Measurements from ENCODE around the gene TRIM17. TPM values are rescaled to one million over a fixed set of nuclear protein-coding genes. Genes with fewer than 3 reads are reported as not detected.

Gene TRIM17
- total and polyA plus RNA-seq, 2 of the 8 experiments (the other 6 are each of a cell fraction or from before 2014, with no cell fraction given) = 1.1 to 2.2 TPM

GRCh38 chr1:228410671-228411070 is 6.0 kb downstream of the TRIM17 start:
- no peak overlapping the region for H3K23ac ChIP-seq (ENCODE audit: insufficient read length)
- H3K4me2 ChIP-seq (ENCODE audit: insufficient read depth in 1 of 2, low read depth in 2 of 2, low read length in 2 of 2) = no peak overlapping the region
- H4K5ac ChIP-seq (ENCODE audit: insufficient read length, low read depth, low read length) = no peak overlapping the region
- no peak overlapping the region for H4K91ac ChIP-seq (replicated peaks; ENCODE audit: insufficient read length, low read length)
- peaks cover 1% of the 10 kb centered on the region; the same call in 1 of the 2 replicates for H3K79me1 ChIP-seq (ENCODE audit: low read depth, low read length)
- 80% methylated on average over 11 of the region's 11 CpGs; no CpG with 5 or more reads in 1 of the 2 experiments for WGBS, 2 experiments (ENCODE audit: extremely low coverage in 1 of 2, insufficient coverage in 1 of 2, insufficient read length in 1 of 2, insufficient replicate concordance in 2 of 2, low coverage in 1 of 2, low lambda C conversion rate in 2 of 2, missing lambda C conversion rate in 1 of 2)
- no peak overlapping the region for H2BK20ac ChIP-seq (ENCODE audit: low read length)
- peaks cover 14% of the 10 kb centered on the region for H3K23me2 ChIP-seq (ENCODE audit: low read depth, low read length)
- H3K4me3 ChIP-seq (ENCODE audit: extremely low read depth in 1 of 4, insufficient read depth in 2 of 4, low read depth in 3 of 4, low read length in 4 of 4) = no peak overlapping the region
- no peak overlapping the region for H2AFZ ChIP-seq (ENCODE audit: low read length)
- H2BK5ac ChIP-seq (ENCODE audit: low read depth, low read length) = no peak overlapping the region
- H3K79me2 ChIP-seq (ENCODE audit: control insufficient read depth in 1 of 2, insufficient read depth in 2 of 2, low read length in 2 of 2) = peaks cover under 1 to 6% of the 10 kb centered on the region in 2 experiments; a peak in 3 of 4 replicates
- H3K4ac ChIP-seq (replicated peaks; ENCODE audit: insufficient read length, low read depth, low read length) = no peak overlapping the region
- DNase-seq (ENCODE audit: low read depth in 1 of 2, low spot score in 2 of 2) (no peak), FAIRE-seq (no peak)
- H2BK15ac ChIP-seq (ENCODE audit: low read length) = no peak overlapping the region
- H2BK120ac ChIP-seq (replicated peaks; ENCODE audit: low read depth, low read length) = no peak overlapping the region
- no peaks in the 10 kb centered on the region for H3K9me3 ChIP-seq (ENCODE audit: insufficient read depth in 2 of 2, low read depth in 1 of 2, low read length in 1 of 2)
- no peak overlapping the region for H3K14ac ChIP-seq (ENCODE audit: insufficient read length)
- H3K36me3 ChIP-seq (ENCODE audit: control insufficient read depth in 2 of 4, insufficient read depth in 4 of 4, low read length in 3 of 4) = no peaks in the 10 kb centered on the region
- H3K18ac ChIP-seq (ENCODE audit: extremely low read depth, low read length) = no peak overlapping the region
- no peak overlapping the region for H3K9ac ChIP-seq (replicated peaks in 1 of 4; ENCODE audit: extremely low read depth in 1 of 4, low read depth in 3 of 4, low read length in 3 of 4)
- no peak for TF ChIP-seq USF2 (IDR thresholded peaks at IDR 0.05; ENCODE audit: low read length)
- no peak for TF ChIP-seq E2F6 (IDR thresholded peaks at IDR 0.05)
- TF ChIP-seq TCF12 (IDR thresholded peaks at IDR 0.05; ENCODE audit: low read depth, low read length) = no peak
- TF ChIP-seq SAP30 (IDR thresholded peaks at IDR 0.05; ENCODE audit: insufficient read depth, insufficient replicate concordance, low read length) = no peak
- TF ChIP-seq TAF1 (IDR thresholded peaks at IDR 0.05; ENCODE audit: low read depth, low read length) = no peak
- peak in 1 of 3 experiments; percentile 3; a peak in 1 of 4 replicates for TF ChIP-seq CTCF (IDR thresholded peaks at IDR 0.05; ENCODE audit: control extremely low read depth in 1 of 3, insufficient read depth in 1 of 3, low read depth in 1 of 3, low read length in 3 of 3)
- TF ChIP-seq SUZ12 (IDR thresholded peaks at IDR 0.05; ENCODE audit: low read length) = no peak
- no peak for TF ChIP-seq SIX5 (IDR thresholded peaks at IDR 0.05; ENCODE audit: low read depth, low read length)
- H2AK5ac ChIP-seq (ENCODE audit: low read depth, low read length) = no peak overlapping the region
- H3K27me3 ChIP-seq (replicated peaks in 1 of 4; ENCODE audit: control insufficient read depth in 3 of 4, extremely low read depth in 1 of 4, insufficient read depth in 3 of 4, low read length in 3 of 4) = peaks cover 1 to 25% (median 15%) of the 10 kb centered on the region in 4 experiments
- no peak overlapping the region for H4K8ac ChIP-seq (ENCODE audit: extremely low read depth, insufficient read depth, low read length)
- H3K4me1 ChIP-seq (replicated peaks in 1 of 4; ENCODE audit: control insufficient read depth in 3 of 4, insufficient read depth in 4 of 4, low read length in 3 of 4) = peaks cover 5 to 9% (median 7%) of the 10 kb centered on the region in 4 experiments; a peak in 6 of 7 replicates
- CTCF ChIA-PET (ENCODE audit: partially characterized antibody) = interaction anchor here (0.9 to 1.3 kb wide), 3 partner anchors 14 to 90 kb away, joined by 3 to 4 read pairs (median 3); no protein-coding TSS in a partner anchor
- H3K56ac ChIP-seq (replicated peaks; ENCODE audit: insufficient read length, low read depth, low read length) = no peak overlapping the region
- H2BK12ac ChIP-seq (ENCODE audit: low read depth, low read length) = no peak overlapping the region
- no peak overlapping the region for H3K27ac ChIP-seq (ENCODE audit: low read depth, low read length)
- POLR2A ChIA-PET (ENCODE audit: partially characterized antibody) = interaction anchor here (1.0 to 2.4 kb wide), 2 partner anchors 12 to 17 kb away, joined by 3 to 10 read pairs; no protein-coding TSS in a partner anchor
- H4K20me1 ChIP-seq (replicated peaks in 1 of 2; ENCODE audit: control insufficient read depth in 1 of 2, insufficient read depth in 2 of 2, low read length in 2 of 2) = peaks cover 14 to 19% of the 10 kb centered on the region in 2 experiments
